IPS-NIHi7 (cell line): ENCODE results near the gene USP13.
"Not testable (repeated sequence)": the region's sequence is repeated elsewhere in the genome, so short reads cannot be mapped to it uniquely, and the experiment has no call there.

Experiments used
- DNase-seq: peaks from one replicate; pipeline ENCODE4 v3.0.0; 2012; ENCODE audit warnings: mixed read lengths; ENCODE audit errors: extremely low spot score

The USP13 gene

GRCh38 chr3:179733797-179734196 is 81.0 kb downstream of the USP13 start:
- no peak for DNase-seq

- no peak for DNase-seq
Measured at GRCh38 chr3:179734497-179735281, 81.8 kb downstream of the USP13 start.

- DNase-seq, result no peak
Measured at GRCh38 chr3:179735321-179735720, 82.5 kb downstream of the USP13 start.

GRCh38 chr3:179738998-179739397 is 86.2 kb downstream of the USP13 start:
- no peak for DNase-seq

GRCh38 chr3:179739816-179740594 is 87.2 kb downstream of the USP13 start:
- DNase-seq, result no peak

GRCh38 chr3:179743913-179744312 is 91.1 kb downstream of the USP13 start:
- no peak for DNase-seq

- no peak for DNase-seq
Measured at GRCh38 chr3:179744667-179745066, 91.8 kb downstream of the USP13 start.

- no peak for DNase-seq
Measured at GRCh38 chr3:179745079-179745478, 92.2 kb downstream of the USP13 start.

GRCh38 chr3:179745716-179746115 is 92.9 kb downstream of the USP13 start:
- DNase-seq, result no peak

- peak; percentile 24 for DNase-seq
Measured at GRCh38 chr3:179750720-179751328, 98.0 kb downstream of the USP13 start.

- no peak for DNase-seq
Measured at GRCh38 chr3:179760944-179761343, 108.1 kb downstream of the USP13 start.

GRCh38 chr3:179765396-179765795 is 112.6 kb downstream of the USP13 start:
- DNase-seq, result no peak

GRCh38 chr3:179766416-179767133 is 113.7 kb downstream of the USP13 start:
- DNase-seq, result no peak

- peak; percentile 86 for DNase-seq
Measured at GRCh38 chr3:179768080-179768479, 115.2 kb downstream of the USP13 start.

- no peak for DNase-seq
Measured at GRCh38 chr3:179769411-179770247, 116.8 kb downstream of the USP13 start.

- DNase-seq, result no peak
Measured at GRCh38 chr3:179771797-179772196, 119.0 kb downstream of the USP13 start.

- DNase-seq, result peak; percentile 30
Measured at GRCh38 chr3:179772297-179772696, 119.5 kb downstream of the USP13 start.

GRCh38 chr3:179775416-179776122 is 122.7 kb downstream of the USP13 start:
- DNase-seq, result no peak

- not testable (repeated sequence) for DNase-seq
Measured at GRCh38 chr3:179782841-179783240, 130.0 kb downstream of the USP13 start.

- DNase-seq, result no peak
Measured at GRCh38 chr3:179788996-179789395, 136.2 kb downstream of the USP13 start.
